CD4-positive, alpha-beta T cell treated with Interleukin-17A for 1 hour (primary cell): ENCODE measurements around the gene GABRA6.
"Not testable (repeated sequence)": the region's sequence is repeated elsewhere in the genome, so short reads cannot be mapped to it uniquely, and the experiment has no call there.

Experiments used
- DNase-seq: peaks from one replicate; pipeline ENCODE4 v3.0.0-alpha.2; 2020

The GABRA6 gene

GRCh38 chr5:161685461-161685860 lies at the start of gene GABRA6:
Gene GABRA6 (plus strand): TSS chr5:161685721. CDS start chr5:161685990, 269 bp downstream.
- no peak for DNase-seq

GRCh38 chr5:161637591-161637990 lies 47.9 kb upstream of the GABRA6 start:
- DNase-seq, result no peak

- no peak for DNase-seq
Measured at GRCh38 chr5:161641444-161641843, 44.1 kb upstream of the GABRA6 start.

- DNase-seq, result no peak
Measured at GRCh38 chr5:161645264-161645663, 40.3 kb upstream of the GABRA6 start.

GRCh38 chr5:161651926-161652325 lies 33.6 kb upstream of the GABRA6 start:
- not testable (repeated sequence) for DNase-seq

- DNase-seq, result no peak
Measured at GRCh38 chr5:161660806-161661205, 24.7 kb upstream of the GABRA6 start.

- no peak for DNase-seq
Measured at GRCh38 chr5:161663431-161663830, 22.1 kb upstream of the GABRA6 start.

- no peak for DNase-seq
Measured at GRCh38 chr5:161676103-161676502, 9.4 kb upstream of the GABRA6 start.

- DNase-seq, result no peak
Measured at GRCh38 chr5:161686149-161686548, 628 bp downstream of the GABRA6 start.

GRCh38 chr5:161686881-161687280 lies 1.4 kb downstream of the GABRA6 start:
- DNase-seq, result no peak

GRCh38 chr5:161687316-161687715 lies 1.8 kb downstream of the GABRA6 start:
- DNase-seq, result no peak

- no peak for DNase-seq
Measured at GRCh38 chr5:161691911-161692310, 6.4 kb downstream of the GABRA6 start.

- DNase-seq, result no peak
Measured at GRCh38 chr5:161697001-161697400, 11.5 kb downstream of the GABRA6 start.

GRCh38 chr5:161700065-161700464 lies 14.5 kb downstream of the GABRA6 start:
- DNase-seq, result no peak

- DNase-seq, result no peak
Measured at GRCh38 chr5:161703528-161703927, 18.0 kb downstream of the GABRA6 start.

GRCh38 chr5:161707382-161707781 lies 21.9 kb downstream of the GABRA6 start:
- no peak for DNase-seq

GRCh38 chr5:161709239-161709638 lies 23.7 kb downstream of the GABRA6 start:
- no peak for DNase-seq

- DNase-seq, result no peak
Measured at GRCh38 chr5:161713042-161713441, 27.5 kb downstream of the GABRA6 start.

GRCh38 chr5:161719157-161719556 lies 33.6 kb downstream of the GABRA6 start:
- no peak for DNase-seq

GRCh38 chr5:161720460-161720859 lies 34.9 kb downstream of the GABRA6 start:
- DNase-seq, result no peak

GRCh38 chr5:161734741-161735140 lies 49.2 kb downstream of the GABRA6 start:
- no peak for DNase-seq

- DNase-seq, result no peak
Measured at GRCh38 chr5:161740433-161740832, 54.9 kb downstream of the GABRA6 start.

- no peak for DNase-seq
Measured at GRCh38 chr5:161744276-161744675, 58.8 kb downstream of the GABRA6 start.

GRCh38 chr5:161745392-161745791 lies 59.9 kb downstream of the GABRA6 start:
- DNase-seq, result no peak

- no peak for DNase-seq
Measured at GRCh38 chr5:161751265-161751664, 65.7 kb downstream of the GABRA6 start.
